PC-3 (cell line): ENCODE results near the gene PSKH1. TPM values are rescaled to one million over a fixed set of nuclear protein-coding genes. Genes with fewer than 3 reads are reported as not detected.

Source experiments
- ATAC-seq: fragments of 200-7000 bp; cut with Tn5 transposase; 2 replicates; pipeline ENCODE4 v1.9.1; 2020; ENCODE audit warnings: mild to moderate bottlenecking, moderate library complexity
- BruUV-seq: library from RNA; stranded (reverse); fragments of 400-500 nt; replicated peaks from 2 replicates; lab custom pipeline; 2021; lab: Mats Ljungman, UMichigan
- CTCF ChIA-PET: fragments of 300-600 bp; sonication (Branson Sonifier 250); formaldehyde crosslinking; loops from one replicate; lab custom pipeline; 2022; ENCODE audit warnings: antibody characterized with exemption; lab: Charles Lee
- POLR2A ChIA-PET: fragments of 300-600 bp; sonication (Branson Sonifier 250); formaldehyde crosslinking; loops from one replicate; lab custom pipeline; 2022; ENCODE audit warnings: antibody characterized with exemption; ENCODE audit not compliant: unreplicated experiment; lab: Charles Lee
- DNase-seq: peaks from one replicate; pipeline ENCODE4 v3.0.0-alpha.2; 2015
- H2AFZ ChIP-seq: fragments of 300-600 bp; sonication (generic); 2 replicates; pipeline ENCODE4 v1.6.0; 2016; ENCODE audit warnings: antibody characterized with exemption, low read length
- H3F3A ChIP-seq: fragments of 300-600 bp; sonication (generic); one replicate; pipeline ENCODE4 v1.6.0; 2017; ENCODE audit warnings: antibody characterized with exemption, low read length, control low read depth, mild to moderate bottlenecking; ENCODE audit not compliant: unreplicated experiment
- H3K27ac ChIP-seq: fragments of 300-600 bp; sonication (generic); 2 replicates; pipeline ENCODE4 v1.5.1; 2016; ENCODE audit warnings: mild to moderate bottlenecking, low read length
- H3K27me3 ChIP-seq: fragments of 300-600 bp; sonication (generic); 2 replicates; pipeline ENCODE4 v1.6.1; 2016; ENCODE audit warnings: low read length, mixed read lengths
- H3K36me3 ChIP-seq: fragments of 300-600 bp; sonication (generic); 2 replicates; pipeline ENCODE4 v1.6.1; 2016; ENCODE audit warnings: low read depth, mixed run types, low read length, mixed read lengths
- H3K4me1 ChIP-seq: fragments of 300-600 bp; sonication (generic); 2 replicates; pipeline ENCODE4 v1.5.1; 2016; ENCODE audit warnings: low read length; ENCODE audit not compliant: insufficient read depth
- H3K4me2 ChIP-seq: fragments of 300-600 bp; sonication (generic); 2 replicates; pipeline ENCODE4 v1.6.0; 2016; ENCODE audit warnings: low read length
- H3K4me3 ChIP-seq: fragments of 300-600 bp; sonication (generic); 2 replicates; pipeline ENCODE4 v1.5.1; 2016; ENCODE audit warnings: mild to moderate bottlenecking, low read length, mixed read lengths
- H3K79me2 ChIP-seq: fragments of 300-600 bp; sonication (generic); 2 replicates; pipeline ENCODE4 v1.6.1; 2017; ENCODE audit warnings: low read length, mixed read lengths
- H3K9ac ChIP-seq: fragments of 300-600 bp; sonication (generic); 2 replicates; pipeline ENCODE4 v1.6.0; 2016; ENCODE audit warnings: mild to moderate bottlenecking, low read length
- H3K9me2 ChIP-seq: fragments of 300-600 bp; sonication (generic); replicated peaks from 2 replicates; pipeline ENCODE4 v1.6.1; 2016; ENCODE audit warnings: mixed run types, low read length, mixed read lengths
- H3K9me3 ChIP-seq: fragments of 300-600 bp; sonication (generic); 2 replicates; pipeline ENCODE4 v1.6.1; 2016; ENCODE audit warnings: low read length, mixed read lengths
- H4K20me1 ChIP-seq: fragments of 300-600 bp; sonication (generic); 2 replicates; pipeline ENCODE4 v1.6.1; 2016; ENCODE audit warnings: low read length, mixed read lengths
- CTCF ChIP-seq: fragments of 300-600 bp; sonication (generic); conservative IDR thresholded peaks from 2 replicates; pipeline ENCODE4 v1.5.1; 2017; ENCODE audit warnings: antibody characterized with exemption, low read depth, mild to moderate bottlenecking, low read length
- EZH2 ChIP-seq: fragments of 300-600 bp; sonication (generic); IDR thresholded peaks from one replicate; pipeline ENCODE4 v1.6.1; 2017; ENCODE audit warnings: antibody characterized with exemption, mild to moderate bottlenecking, low read length; ENCODE audit not compliant: unreplicated experiment
- EZH2phosphoT487 ChIP-seq: fragments of 300-600 bp; sonication (generic); IDR thresholded peaks from 2 replicates; pipeline ENCODE4 v1.6.1; 2018; ENCODE audit warnings: mild to moderate bottlenecking, antibody characterized with exemption, low read length, borderline replicate concordance
- intact Hi-C: fragments of 100-400 bp; cut with micrococcal nuclease; formaldehyde crosslinking; loops from 2 replicates; pipeline ENCODE4 v1.9.0; 2023
- total RNA-seq: library from RNA; depleted of rRNA; stranded (reverse); fragments of >200 nt; gene quantifications from 2 replicates; pipeline ENCODE4 v1.2.3, GENCODE V29; 2014

The PSKH1 gene
- total RNA-seq, 1 experiment from 2014 or later, result 6.6 TPM

- TF ChIP-seq CTCF, result no peak
- TF ChIP-seq EZH2, result no peak
- TF ChIP-seq EZH2phosphoT487, result no peak
- H2AFZ ChIP-seq, result no peak overlapping the region
- H3K36me3 ChIP-seq, result no peaks in the 10 kb centered on the region; the same call in 1 of the 2 replicates
- no peak overlapping the region for H3K4me3 ChIP-seq
- H3K9me2 ChIP-seq, result no peaks in the 10 kb centered on the region
- H4K20me1 ChIP-seq, result no peaks in the 10 kb centered on the region
- H3F3A ChIP-seq, result no peaks in the 10 kb centered on the region
- no peak overlapping the region for H3K9ac ChIP-seq
- ChIA-PET POLR2A (no interaction called here), CTCF (interaction anchor here (0.6 kb wide), 1 partner anchor 66 kb away, joined by 4 read pairs; the partner anchor contains the start of gene NRN1L)
- no peaks in the 10 kb centered on the region for H3K9me3 ChIP-seq
- ATAC-seq, result no peak
- no peak for DNase-seq
- intact Hi-C loops, result no loop called here
- H3K27me3 ChIP-seq, result no peaks in the 10 kb centered on the region
- BruUV-seq, result no TSS peak
- no peak overlapping the region for H3K4me2 ChIP-seq
- no peak overlapping the region for H3K27ac ChIP-seq
- no peaks in the 10 kb centered on the region for H3K4me1 ChIP-seq
- H3K79me2 ChIP-seq, result no peaks in the 10 kb centered on the region
Observed at GRCh38 chr16:67950335-67950843, 57.3 kb downstream of the PSKH1 start.

GRCh38 chr16:67951485-67951884 lies 58.4 kb downstream of the PSKH1 start:
- BruUV-seq, result no TSS peak
- CTCF ChIA-PET, result no interaction called here
- H3K4me2 ChIP-seq, result no peak overlapping the region
- no peaks in the 10 kb centered on the region for H3K27me3 ChIP-seq
- intact Hi-C loops, result no loop called here
- H3K27ac ChIP-seq, result no peak overlapping the region
- no peaks in the 10 kb centered on the region for H3K9me3 ChIP-seq
- H3K4me3 ChIP-seq, result no peak overlapping the region
- no peak overlapping the region for H3K9ac ChIP-seq
- TF ChIP-seq EZH2phosphoT487, result no peak
- no peak for TF ChIP-seq EZH2
- TF ChIP-seq CTCF, result no peak
- no peaks in the 10 kb centered on the region for H3F3A ChIP-seq
- POLR2A ChIA-PET, result no interaction called here
- H3K36me3 ChIP-seq, result no peaks in the 10 kb centered on the region; the same call in 1 of the 2 replicates
- no peaks in the 10 kb centered on the region for H3K79me2 ChIP-seq
- no peaks in the 10 kb centered on the region for H3K9me2 ChIP-seq
- H4K20me1 ChIP-seq, result no peaks in the 10 kb centered on the region
- H3K4me1 ChIP-seq, result no peaks in the 10 kb centered on the region
- no peak overlapping the region for H2AFZ ChIP-seq
- DNase-seq (no peak), ATAC-seq (no peak)

- Histone ChIP-seq H3K4me3 (no peak overlapping the region), H3K9me2 (no peaks in the 10 kb centered on the region), H3K27ac (no peak overlapping the region), H4K20me1 (no peaks in the 10 kb centered on the region), H3K9ac (no peak overlapping the region), H2AFZ (no peak overlapping the region), H3K4me2 (no peak overlapping the region), H3K79me2 (no peaks in the 10 kb centered on the region), H3K9me3 (no peaks in the 10 kb centered on the region), H3K36me3 (no peaks in the 10 kb centered on the region; the same call in 1 of the 2 replicates), H3K4me1 (no peaks in the 10 kb centered on the region), H3F3A (no peaks in the 10 kb centered on the region), H3K27me3 (no peaks in the 10 kb centered on the region)
- CTCF ChIA-PET, result no interaction called here
- POLR2A ChIA-PET, result no interaction called here
- ATAC-seq, result no peak
- TF ChIP-seq CTCF, result no peak
- no peak for TF ChIP-seq EZH2
- TF ChIP-seq EZH2phosphoT487, result no peak
- no TSS peak for BruUV-seq
- DNase-seq, result no peak
- intact Hi-C loops, result no loop called here
Observed at GRCh38 chr16:67953641-67954375, 60.8 kb downstream of the PSKH1 start.
